HepG2 (cell line): Measurements from ENCODE around the gene HAGH. TPM values are rescaled to one million over a fixed set of nuclear protein-coding genes. Genes with fewer than 3 reads are reported as not detected.
A peak's percentile ranks its signal among the peaks of the same experiment; 100 is the strongest.

Source experiments
- ATAC-seq: fragments of 200-7000 bp; cut with Tn5 transposase; 3 replicates; pipeline ENCODE4 v1.9.1; 2020; ENCODE audit warnings: mild to moderate bottlenecking, moderate library complexity
- BruUV-seq: library from RNA; stranded (reverse); fragments of 400-500 nt; replicated peaks from 2 replicates; lab custom pipeline; 2021; lab: Mats Ljungman, UMichigan
- CTCF ChIA-PET: fragments of 300-600 bp; formaldehyde crosslinking; extraction: SDS; loops from one replicate; lab custom pipeline; 2021; ENCODE audit warnings: low total read pairs, inconsistent platforms, low intra/inter-chr PET ratio; lab: Yijun Ruan, JAX
- POLR2A ChIA-PET: fragments of 350-600 bp; sonication (Branson Sonifier 250); formaldehyde crosslinking; loops from one replicate; lab custom pipeline; 2020; ENCODE audit warnings: antibody characterized with exemption, inconsistent platforms; lab: Yijun Ruan, JAX
- DNase-seq: peaks from one replicate; pipeline ENCODE4 v3.0.0-alpha.2; 2015; ENCODE audit warnings: low spot score
- FAIRE-seq: peaks from 3 replicates; lab custom pipeline; 2011; peaks lifted over from hg19 to GRCh38; lab: Jason Lieb, UNC
- H2AFZ ChIP-seq: one replicate; pipeline ENCODE4 v1.6.1; 2011; ENCODE audit warnings: low read length, inconsistent platforms
- H3K27ac ChIP-seq: fragments of 300-600 bp; 3 replicates; pipeline ENCODE4 v1.8.0; 2011; ENCODE audit warnings: mixed run types, mild to moderate bottlenecking, mixed read lengths, low read length, inconsistent platforms; ENCODE audit not compliant: insufficient read depth; ENCODE audit errors: extremely low read length
- H3K27me3 ChIP-seq, 2 experiments: fragments of 200-600 bp in 1 of 2; 2 replicates in 1 of 2; 3 replicates in 1 of 2; pipeline versions ENCODE4 v1.6.0 to v1.8.0; 2011; ENCODE audit warnings: low read length in 2 of 2, mild to moderate bottlenecking in 2 of 2, moderate library complexity in 2 of 2, inconsistent platforms in 1 of 2; ENCODE audit not compliant: insufficient read depth in 2 of 2, control insufficient read depth in 1 of 2
- H3K36me3 ChIP-seq, 2 experiments: fragments of 200-600 bp in 1 of 2; replicated peaks in 1 of 2; 2 replicates in 1 of 2; 3 replicates in 1 of 2; pipeline versions ENCODE4 v1.5.1 to v1.8.0; 2011; ENCODE audit warnings: low read length in 2 of 2, inconsistent platforms in 1 of 2; ENCODE audit not compliant: insufficient read depth in 2 of 2, control insufficient read depth in 1 of 2
- H3K4me1 ChIP-seq: 2 replicates; pipeline ENCODE4 v1.5.1; 2012; ENCODE audit warnings: low read length, inconsistent platforms; ENCODE audit not compliant: insufficient read depth
- H3K4me2 ChIP-seq: 2 replicates; pipeline ENCODE4 v1.6.0; 2011; ENCODE audit warnings: low read depth, low read length, inconsistent platforms
- H3K4me3 ChIP-seq, 3 experiments: fragments of 200-600 bp in 1 of 3; sonication (generic), shearing (Covaris generic) in 1 of 3; replicated peaks in 1 of 3; 2 replicates each; pipeline ENCODE4 v1.5.1; 2011 to 2016; ENCODE audit warnings: low read length in 3 of 3, inconsistent platforms in 2 of 3, low read depth in 2 of 3, mild to moderate bottlenecking in 2 of 3, control low read depth in 1 of 3, mixed read lengths in 1 of 3; ENCODE audit not compliant: insufficient read depth in 1 of 3
- H3K79me2 ChIP-seq: one replicate; pipeline ENCODE4 v1.6.1; 2011; ENCODE audit warnings: low read length, inconsistent platforms; ENCODE audit not compliant: insufficient read depth
- H3K9ac ChIP-seq: 2 replicates; pipeline ENCODE4 v1.6.0; 2011; ENCODE audit warnings: mild to moderate bottlenecking, low read depth, low read length, inconsistent platforms; ENCODE audit not compliant: insufficient read depth
- H3K9me3 ChIP-seq: 2 replicates; pipeline ENCODE4 v1.5.1; 2012; ENCODE audit warnings: mild to moderate bottlenecking, low read length
- H4K20me1 ChIP-seq: 2 replicates; pipeline ENCODE4 v1.6.0; 2011; ENCODE audit warnings: inconsistent platforms, mild to moderate bottlenecking, low read length, moderate library complexity; ENCODE audit not compliant: insufficient read depth
- AGO2 ChIP-seq: fragments of 200-400 bp; formaldehyde crosslinking; optimal IDR thresholded peaks from 2 replicates; pipeline ENCODE3; 2017; ENCODE audit warnings: mild to moderate bottlenecking, low read depth, low read length, moderate library complexity
- AHDC1 ChIP-seq: sonication (generic); formaldehyde crosslinking; IDR thresholded peaks from 2 replicates; pipeline ENCODE4 v1.5.1; 2020; ENCODE audit warnings: mild to moderate bottlenecking, missing genetic modification reagents, borderline replicate concordance
- CREM ChIP-seq, 2 experiments: sonication (generic) in 1 of 2; formaldehyde crosslinking in 1 of 2; IDR thresholded peaks; 2 replicates each; pipeline versions ENCODE4 v1.4.0 to v1.6.1; 2016 to 2020; ENCODE audit warnings: antibody characterized with exemption in 1 of 2, mild to moderate bottlenecking in 1 of 2, missing genetic modification reagents in 1 of 2
- KLF15 ChIP-seq: sonication (generic); formaldehyde crosslinking; IDR thresholded peaks from 2 replicates; pipeline ENCODE4 v1.8.1; 2023; ENCODE audit warnings: borderline replicate concordance, mild to moderate bottlenecking, inconsistent platforms, missing genetic modification reagents, mixed read lengths
- SRSF9 ChIP-seq: fragments of 200-400 bp; formaldehyde crosslinking; IDR thresholded peaks from 2 replicates; pipeline ENCODE4 v1.6.1; 2018; ENCODE audit warnings: borderline replicate concordance, mild to moderate bottlenecking, low read depth, low read length; ENCODE audit not compliant: insufficient read depth, poor library complexity, severe bottlenecking
- SSRP1 ChIP-seq: IDR thresholded peaks from 2 replicates; pipeline ENCODE4 v1.6.1; 2016; ENCODE audit warnings: control low read depth
- TEAD3 ChIP-seq: optimal IDR thresholded peaks from 2 replicates; pipeline ENCODE3; 2016; ENCODE audit warnings: borderline replicate concordance
- ZBTB14 ChIP-seq: sonication (generic); formaldehyde crosslinking; IDR thresholded peaks from 2 replicates; pipeline ENCODE4 v1.4.0; 2020; ENCODE audit warnings: missing genetic modification reagents
- ZIK1 ChIP-seq: sonication (generic); formaldehyde crosslinking; IDR thresholded peaks from 2 replicates; pipeline ENCODE4 v1.5.0; 2020; ENCODE audit warnings: mild to moderate bottlenecking, low read depth, missing genetic modification reagents, borderline replicate concordance
- ZNF441 ChIP-seq: sonication (generic); formaldehyde crosslinking; IDR thresholded peaks from 2 replicates; pipeline ENCODE4 v1.7.0; 2021; ENCODE audit warnings: missing genetic modification reagents, borderline replicate concordance
- WGBS: methylation state at CpG from one replicate; pipeline ENCODE4 v1.1.6; 2017; ENCODE audit warnings: low lambda C conversion rate; 5-methylcytosine and 5-hydroxymethylcytosine counted together
- in situ Hi-C: cut with HindIII; loops from 2 replicates; pipeline ENCODE4 v1.10.0; 2017; ENCODE audit warnings: low pct_unique_long_range_greater_than_20kb; ENCODE audit not compliant: extremely low pct_ligation_motif_present
- intact Hi-C: fragments of 100-400 bp; cut with micrococcal nuclease; formaldehyde crosslinking; loops from one replicate; pipeline ENCODE4 v1.10.0; 2022; ENCODE audit not compliant: unreplicated experiment
- polyA plus RNA-seq, 8 experiments: library from polyadenylated mRNA; depleted of rRNA in 3 of 8; stranded (reverse) in 7 of 8; unstranded in 1 of 8; fragments of >200 nt; fragmentation: Illumina TruSeq in 4 of 8; extraction: Trizol in 4 of 8; gene quantifications; 2 replicates each; pipeline versions ENCODE4 v1.2.1 to v1.2.3, GENCODE V29; 2011 to 2016; ENCODE audit warnings: low read depth in 4 of 8, missing spikeins in 1 of 8, mixed read lengths in 1 of 8; ENCODE audit not compliant: insufficient read depth in 1 of 8
- total RNA-seq, 5 experiments: library from RNA; depleted of rRNA; stranded (reverse); fragments of >200 nt; fragmentation: Illumina TruSeq; extraction: Trizol; gene quantifications; 2 replicates each; pipeline ENCODE4 v1.2.3, GENCODE V29; 2016; ENCODE audit warnings: low read depth in 1 of 5

The HAGH gene
- total and polyA plus RNA-seq, 2 of the 13 experiments (the other 11 are each of a cell fraction or from before 2014, with no cell fraction given) = 70.4 to 95.4 TPM

- CTCF ChIA-PET = no interaction called here
- peaks cover 4 to 7% of the 10 kb centered on the region in 2 experiments; a peak in 3 of 5 replicates for H3K36me3 ChIP-seq
- FAIRE-seq (no peak), ATAC-seq (no peak), DNase-seq (no peak)
- POLR2A ChIA-PET = no interaction called here
- peaks cover 8% of the 10 kb centered on the region for H3K79me2 ChIP-seq
- no peak overlapping the region for H3K4me2 ChIP-seq
- in situ Hi-C loops (no loop called here), intact Hi-C loops (no loop called here)
- H3K4me3 ChIP-seq = no peak overlapping the region
- no peak overlapping the region for H2AFZ ChIP-seq
- no peaks in the 10 kb centered on the region for H3K9me3 ChIP-seq
- no peak overlapping the region for H3K9ac ChIP-seq
- H3K27me3 ChIP-seq = no peaks in the 10 kb centered on the region
- H4K20me1 ChIP-seq = no peaks in the 10 kb centered on the region
- no peak overlapping the region for H3K27ac ChIP-seq
- WGBS = 94% methylated on average over 15 of the region's 15 CpGs
- H3K4me1 ChIP-seq = peaks cover 21% of the 10 kb centered on the region
- no TSS peak for BruUV-seq
- TF ChIP-seq ZNF441 (CRISPR knock-in tag) (no peak), ZBTB14 (CRISPR knock-in tag) (no peak), TEAD3 (CRISPR knock-in tag) (no peak)
- TF ChIP-seq, all 625 proteins: peak for 0
Observed at GRCh38 chr16:1790261-1790610, 36.4 kb downstream of the HAGH start.

- Histone ChIP-seq H3K27ac (no peak overlapping the region), H3K36me3 (peaks cover 4 to 7% of the 10 kb centered on the region in 2 experiments; a peak in 3 of 5 replicates), H3K4me2 (no peak overlapping the region), H3K4me1 (peaks cover 15% of the 10 kb centered on the region; the same call in 1 of the 2 replicates), H2AFZ (no peak overlapping the region), H3K4me3 (no peak overlapping the region), H4K20me1 (no peaks in the 10 kb centered on the region), H3K79me2 (peaks cover 14% of the 10 kb centered on the region), H3K9me3 (no peaks in the 10 kb centered on the region), H3K27me3 (no peaks in the 10 kb centered on the region), H3K9ac (no peak overlapping the region)
- DNase-seq (no peak), ATAC-seq (no peak), FAIRE-seq (no peak)
- CTCF ChIA-PET = no interaction called here
- no TSS peak for BruUV-seq
- in situ Hi-C loops (no loop called here), intact Hi-C loops (no loop called here)
- POLR2A ChIA-PET = no interaction called here
- 89% methylated on average over 11 of the region's 25 CpGs for WGBS
- no peak for TF ChIP-seq CREM (IDR thresholded peaks at IDR 0.05)
- no peak for TF ChIP-seq CREM (CRISPR knock-in tag; IDR thresholded peaks at IDR 0.05)
- no peak for TF ChIP-seq SSRP1 (CRISPR knock-in tag)
- no peak for TF ChIP-seq SRSF9
- no peak for TF ChIP-seq KLF15 (CRISPR knock-in tag)
- TF ChIP-seq AGO2 = peak; percentile 23
- no peak for TF ChIP-seq AHDC1 (CRISPR knock-in tag)
- no peak for TF ChIP-seq ZIK1
Observed at GRCh38 chr16:1789643-1790045, 37.0 kb downstream of the HAGH start.
